ENCODE results near the gene AGTR1. TPM values are rescaled to one million over a fixed set of nuclear protein-coding genes. Genes with fewer than 3 reads are reported as not detected.

The AGTR1 gene
- total RNA-seq, 1 experiment from 2014 or later = not detected

DNA sequence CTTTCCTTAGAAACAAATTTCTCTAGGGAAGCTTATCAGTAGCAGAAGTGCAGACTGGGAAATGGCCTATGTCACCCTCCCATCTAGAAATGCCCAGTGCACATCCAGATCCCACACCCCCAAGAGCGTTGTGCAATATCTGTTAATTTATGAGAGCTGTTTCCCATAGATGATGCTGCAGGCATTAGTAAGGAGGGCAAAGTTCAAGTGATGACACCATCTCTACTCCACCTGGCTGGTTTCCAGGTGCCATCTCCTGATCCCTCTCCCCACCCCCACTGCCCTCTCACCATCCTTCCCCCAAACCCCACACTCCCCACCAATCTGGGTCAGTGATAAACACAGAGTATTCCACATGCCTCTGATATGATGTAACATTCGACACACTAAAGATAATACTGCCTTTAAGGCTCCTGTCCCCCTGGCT is 39.4 kb downstream of the AGTR1 start:
- Histone ChIP-seq H3K4me2 (ENCODE audit: insufficient read depth, insufficient read length, low read length) (no peak overlapping the region), H3K9ac (ENCODE audit: extremely low read depth, insufficient read length, low read length) (no peak overlapping the region), H4K91ac (ENCODE audit: insufficient read length, low read depth, low read length) (no peak overlapping the region), H3K79me2 (ENCODE audit: insufficient read depth, low read length) (no peaks in the 10 kb centered on the region), H4K8ac (replicated peaks; ENCODE audit: insufficient read length, low read depth, low read length) (no peak overlapping the region), H3K56ac (ENCODE audit: insufficient read length, low read depth, low read length) (no peak overlapping the region), H2BK20ac (ENCODE audit: low read depth, low read length, poor library complexity, severe bottlenecking) (no peak overlapping the region), H4K5ac (ENCODE audit: insufficient read length, low read depth, low read length) (no peak overlapping the region), H3K23me2 (ENCODE audit: insufficient read length, low read depth, low read length, poor library complexity, severe bottlenecking) (no peaks in the 10 kb centered on the region), H3K23ac (ENCODE audit: insufficient read length, low read depth, low read length) (no peak overlapping the region), H2AFZ (ENCODE audit: low read length) (no peak overlapping the region), H2AK5ac (ENCODE audit: insufficient read length, low read length) (no peak overlapping the region), H3K9me3 (ENCODE audit: control insufficient read depth, low read depth, low read length) (no peaks in the 10 kb centered on the region), H3K4ac (ENCODE audit: low read depth, low read length) (no peak overlapping the region), H3K14ac (ENCODE audit: insufficient read depth, low read length) (no peak overlapping the region), H3T11ph (ENCODE audit: low read length) (no peak overlapping the region), H4K20me1 (ENCODE audit: control insufficient read depth, insufficient read depth, insufficient read length) (no peaks in the 10 kb centered on the region), H2BK15ac (ENCODE audit: low read depth, low read length) (no peak overlapping the region), H3K27ac (ENCODE audit: insufficient read length, low read depth, low read length) (no peak overlapping the region), H3K18ac (ENCODE audit: insufficient read length, low read depth, low read length) (no peak overlapping the region), H2BK12ac (ENCODE audit: insufficient read length, low read depth, low read length) (no peak overlapping the region), H3K4me1 (ENCODE audit: insufficient read depth, low read length) (no peaks in the 10 kb centered on the region), H3K79me1 (ENCODE audit: insufficient read depth, low read depth, low read length, poor library complexity, severe bottlenecking) (no peaks in the 10 kb centered on the region), H3K27me3 (ENCODE audit: insufficient read depth, low read length) (no peaks in the 10 kb centered on the region), H2BK5ac (ENCODE audit: insufficient read length, low read length) (no peak overlapping the region), H2BK120ac (ENCODE audit: low read depth, low read length, poor library complexity, severe bottlenecking) (no peak overlapping the region)
- Mint-ChIP-seq H3K9me3 (no peaks in the 10 kb centered on the region), H3K27me3 (ENCODE audit: low read depth) (no peaks in the 10 kb centered on the region), H3K4me3 (no peak overlapping the region), H3K4me1 (peaks cover 4 to 14% of the 10 kb centered on the region in 2 experiments; a peak in 3 of 4 replicates), H3K27ac (no peak overlapping the region), H3K36me3 (ENCODE audit: insufficient read depth in 1 of 3, low read depth in 3 of 3) (no peaks in the 10 kb centered on the region)
- TF ChIP-seq, protein P1, sequence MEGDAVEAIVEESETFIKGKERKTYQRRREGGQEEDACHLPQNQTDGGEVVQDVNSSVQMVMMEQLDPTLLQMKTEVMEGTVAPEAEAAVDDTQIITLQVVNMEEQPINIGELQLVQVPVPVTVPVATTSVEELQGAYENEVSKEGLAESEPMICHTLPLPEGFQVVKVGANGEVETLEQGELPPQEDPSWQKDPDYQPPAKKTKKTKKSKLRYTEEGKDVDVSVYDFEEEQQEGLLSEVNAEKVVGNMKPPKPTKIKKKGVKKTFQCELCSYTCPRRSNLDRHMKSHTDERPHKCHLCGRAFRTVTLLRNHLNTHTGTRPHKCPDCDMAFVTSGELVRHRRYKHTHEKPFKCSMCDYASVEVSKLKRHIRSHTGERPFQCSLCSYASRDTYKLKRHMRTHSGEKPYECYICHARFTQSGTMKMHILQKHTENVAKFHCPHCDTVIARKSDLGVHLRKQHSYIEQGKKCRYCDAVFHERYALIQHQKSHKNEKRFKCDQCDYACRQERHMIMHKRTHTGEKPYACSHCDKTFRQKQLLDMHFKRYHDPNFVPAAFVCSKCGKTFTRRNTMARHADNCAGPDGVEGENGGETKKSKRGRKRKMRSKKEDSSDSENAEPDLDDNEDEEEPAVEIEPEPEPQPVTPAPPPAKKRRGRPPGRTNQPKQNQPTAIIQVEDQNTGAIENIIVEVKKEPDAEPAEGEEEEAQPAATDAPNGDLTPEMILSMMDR (conservative IDR thresholded peaks at IDR 0.05) = no peak
- DNase-seq = no peak
- WGBS (ENCODE audit: extremely low coverage, insufficient read length, low lambda C conversion rate) = no CpG with 5 or more reads among the region's 2 CpGs

All from H9 (cell line).